Right lobe of liver (tissue), 6 donors: ENCODE data around the gene ALDH1L2. TPM values are rescaled to one million over a fixed set of nuclear protein-coding genes. Genes with fewer than 3 reads are reported as not detected.

Source experiments
- ATAC-seq, 4 donors: fragments of 200-7000 bp; cut with Tn5 transposase; one replicate each; pipeline ENCODE4 v1.9.1; 2020; ENCODE audit warnings: mild to moderate bottlenecking in 4 of 4, moderate library complexity in 4 of 4
- DNase-seq, 3 donors: peaks; one replicate each; pipeline ENCODE4 v3.0.0-alpha.2; 2020
- H3K27ac ChIP-seq, 3 donors: fragments of 200-600 bp; one replicate each; pipeline ENCODE4 v1.8.0; 2022
- H3K27me3 ChIP-seq, 2 donors: fragments of 200-600 bp; one replicate each; pipeline ENCODE4 v1.8.0; 2022
- H3K36me3 ChIP-seq, 4 donors: fragments of 200-600 bp; sonication (generic) in 1 of 4; one replicate each; pipeline versions ENCODE4 v1.5.1 to v1.8.0; 2017 to 2022; ENCODE audit warnings: control low read depth in 1 of 4
- H3K4me1 ChIP-seq, 4 donors: fragments of 200-600 bp; sonication (generic) in 1 of 4; one replicate each; pipeline versions ENCODE4 v1.5.1 to v1.8.0; 2017 to 2022; ENCODE audit warnings: control low read depth in 1 of 4
- H3K4me3 ChIP-seq, 3 donors: fragments of 200-600 bp; one replicate each; pipeline ENCODE4 v1.8.0; 2022
- H3K9me3 ChIP-seq, 4 donors: fragments of 200-600 bp; sonication (generic) in 1 of 4; one replicate each; pipeline versions ENCODE4 v1.5.1 to v1.8.0; 2017 to 2022; ENCODE audit warnings: control low read depth in 1 of 4
- POLR2A ChIP-seq: fragments of 450-650 bp; IDR thresholded peaks from one replicate; pipeline ENCODE4 v1.6.1; 2017; ENCODE audit warnings: antibody characterized with exemption, mild to moderate bottlenecking
- WGBS: methylation state at CpG from one replicate; pipeline ENCODE4 v1.1.6; 2018; ENCODE audit warnings: low coverage, low lambda C conversion rate; ENCODE audit not compliant: insufficient coverage; ENCODE audit errors: missing lambda C conversion rate; 5-methylcytosine and 5-hydroxymethylcytosine counted together
- intact Hi-C, 2 donors: fragments of 100-400 bp; cut with DNase I; formaldehyde crosslinking; loops; one replicate each; pipeline versions ENCODE4 v1.11.2 to v1.14.1; 2022
- total RNA-seq, 6 experiments: library from RNA; depleted of rRNA in 2 of 6; stranded (reverse); fragments of >200 nt in 2 of 6; fragmentation: NEBNext Ultra II Directional in 3 of 6; extraction: Animal tissue kit (Norgen Biotek cat#: 25700) in 3 of 6; gene quantifications; one replicate each; pipeline versions ENCODE4 v1.1.0 to v1.2.4, GENCODE V29; 2016 to 2023
- TF ChIP-seq, protein P1 (sequence below), 4 donors: fragments of 200-600 bp in 3 of 4; fragments of 450-650 bp in 1 of 4; IDR thresholded peaks; one replicate each; pipeline versions ENCODE4 v1.5.1 to v1.8.0; 2016 to 2022; ENCODE audit warnings: antibody characterized with exemption in 4 of 4, mild to moderate bottlenecking in 2 of 4
- donor health status: DM: no; HTN: yes; CAD: no.
- donor health status: DM: no; HTN: no; CAD: no.
- donor health status: DM: no; HTN: no; CAD: no.
- donor health status: DM: no; HTN: yes; CAD: no.
- donor health status: DM: no; HTN: yes; CAD: no.

ALDH1L2 gene
- total RNA-seq, 6 experiments from 2014 or later, result 0.15 to 0.90 (median 0.28) TPM

DNA sequence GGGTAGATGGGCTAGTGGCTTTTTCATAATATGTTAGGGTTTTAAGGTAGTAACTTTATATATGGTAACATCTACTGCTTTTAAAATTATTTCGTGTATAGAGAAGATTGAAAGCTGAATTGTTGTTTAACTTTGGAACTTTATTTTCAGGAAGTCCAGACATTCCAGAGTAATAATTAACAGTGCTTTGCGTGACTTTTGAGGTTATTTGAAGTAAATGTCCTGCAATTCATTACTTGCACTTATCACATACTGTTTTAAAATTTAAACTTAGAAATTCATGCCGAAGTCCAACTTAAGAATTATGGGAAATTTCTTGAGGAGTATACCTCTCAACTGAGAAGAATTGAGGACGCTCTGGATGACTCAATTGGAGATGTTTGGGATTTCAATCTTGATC lies 26.6 kb upstream of the ALDH1L2 start:
- Histone ChIP-seq H3K27ac (peak overlapping the region in 1 of 3 donors; percentile 9), H3K4me1 (peaks cover 0 to 30% (median 3%) of the 10 kb centered on the region in 4 donors), H3K9me3 (no peaks in the 10 kb centered on the region), H3K36me3 (peaks cover 0 to 15% (median 5%) of the 10 kb centered on the region in 4 donors), H3K4me3 (no peak overlapping the region), H3K27me3 (no peaks in the 10 kb centered on the region)
- intact Hi-C loops, result no loop called here
- DNase-seq (no peak), ATAC-seq (no peak)
- 26% methylated on average over 4 of the region's 4 CpGs for WGBS
- TF ChIP-seq, protein P1, sequence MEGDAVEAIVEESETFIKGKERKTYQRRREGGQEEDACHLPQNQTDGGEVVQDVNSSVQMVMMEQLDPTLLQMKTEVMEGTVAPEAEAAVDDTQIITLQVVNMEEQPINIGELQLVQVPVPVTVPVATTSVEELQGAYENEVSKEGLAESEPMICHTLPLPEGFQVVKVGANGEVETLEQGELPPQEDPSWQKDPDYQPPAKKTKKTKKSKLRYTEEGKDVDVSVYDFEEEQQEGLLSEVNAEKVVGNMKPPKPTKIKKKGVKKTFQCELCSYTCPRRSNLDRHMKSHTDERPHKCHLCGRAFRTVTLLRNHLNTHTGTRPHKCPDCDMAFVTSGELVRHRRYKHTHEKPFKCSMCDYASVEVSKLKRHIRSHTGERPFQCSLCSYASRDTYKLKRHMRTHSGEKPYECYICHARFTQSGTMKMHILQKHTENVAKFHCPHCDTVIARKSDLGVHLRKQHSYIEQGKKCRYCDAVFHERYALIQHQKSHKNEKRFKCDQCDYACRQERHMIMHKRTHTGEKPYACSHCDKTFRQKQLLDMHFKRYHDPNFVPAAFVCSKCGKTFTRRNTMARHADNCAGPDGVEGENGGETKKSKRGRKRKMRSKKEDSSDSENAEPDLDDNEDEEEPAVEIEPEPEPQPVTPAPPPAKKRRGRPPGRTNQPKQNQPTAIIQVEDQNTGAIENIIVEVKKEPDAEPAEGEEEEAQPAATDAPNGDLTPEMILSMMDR (IDR thresholded peaks at IDR 0.05), result no peak
- no peak for TF ChIP-seq POLR2A

DNA sequence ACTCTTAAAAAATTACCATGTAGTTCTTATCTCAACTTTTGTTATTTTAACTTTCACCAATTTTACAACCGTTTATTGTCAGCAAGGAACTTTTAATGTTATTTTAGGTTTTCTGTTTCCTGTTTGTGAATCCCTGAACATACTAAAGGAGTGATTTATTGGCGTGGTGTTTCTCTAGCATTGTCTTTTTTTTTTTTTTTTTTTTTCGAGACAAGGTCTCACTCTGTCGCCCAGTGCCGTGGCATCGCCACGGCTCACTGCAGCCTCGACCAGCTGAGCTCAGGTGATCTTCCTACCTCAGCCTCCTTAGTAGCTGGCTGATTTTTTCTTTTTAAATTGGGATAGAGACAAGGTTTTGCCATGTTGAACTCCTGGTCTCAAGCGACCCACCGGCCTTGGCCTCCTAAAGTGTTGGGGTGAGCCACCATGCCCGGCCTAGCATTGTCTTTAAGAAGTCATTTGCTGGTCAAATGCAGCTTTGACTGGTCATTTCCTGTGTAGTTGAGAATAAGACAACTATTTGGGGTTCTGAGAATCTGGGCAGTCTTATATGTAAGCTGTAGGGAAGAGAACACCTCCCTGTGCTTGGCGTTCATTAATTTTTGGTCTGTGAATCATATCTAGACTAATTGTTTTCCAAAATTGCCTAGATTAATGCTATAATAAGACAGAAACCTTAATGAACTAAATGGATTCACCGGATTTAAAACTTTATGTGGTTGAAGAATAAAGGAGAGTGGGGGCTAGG lies 25.4 kb upstream of the ALDH1L2 start:
- H3K27me3 ChIP-seq, result no peaks in the 10 kb centered on the region
- intact Hi-C loops, result no loop called here
- WGBS, result 40% methylated on average over 13 of the region's 13 CpGs
- DNase-seq, result no peak
- H3K27ac ChIP-seq, result peak overlapping the region in 2 of 3 donors; percentile 9 to 95
- TF ChIP-seq, protein P1 (IDR thresholded peaks at IDR 0.05), result no peak
- no peak for TF ChIP-seq POLR2A
- H3K36me3 ChIP-seq, result peaks cover 0 to 5% (median 3%) of the 10 kb centered on the region in 4 donors
- H3K9me3 ChIP-seq, result no peaks in the 10 kb centered on the region
- ATAC-seq, result no peak
- H3K4me3 ChIP-seq, result peak overlapping the region in 2 of 3 donors; percentile 91
- peaks cover 0 to 30% (median 3%) of the 10 kb centered on the region in 4 donors for H3K4me1 ChIP-seq

DNA sequence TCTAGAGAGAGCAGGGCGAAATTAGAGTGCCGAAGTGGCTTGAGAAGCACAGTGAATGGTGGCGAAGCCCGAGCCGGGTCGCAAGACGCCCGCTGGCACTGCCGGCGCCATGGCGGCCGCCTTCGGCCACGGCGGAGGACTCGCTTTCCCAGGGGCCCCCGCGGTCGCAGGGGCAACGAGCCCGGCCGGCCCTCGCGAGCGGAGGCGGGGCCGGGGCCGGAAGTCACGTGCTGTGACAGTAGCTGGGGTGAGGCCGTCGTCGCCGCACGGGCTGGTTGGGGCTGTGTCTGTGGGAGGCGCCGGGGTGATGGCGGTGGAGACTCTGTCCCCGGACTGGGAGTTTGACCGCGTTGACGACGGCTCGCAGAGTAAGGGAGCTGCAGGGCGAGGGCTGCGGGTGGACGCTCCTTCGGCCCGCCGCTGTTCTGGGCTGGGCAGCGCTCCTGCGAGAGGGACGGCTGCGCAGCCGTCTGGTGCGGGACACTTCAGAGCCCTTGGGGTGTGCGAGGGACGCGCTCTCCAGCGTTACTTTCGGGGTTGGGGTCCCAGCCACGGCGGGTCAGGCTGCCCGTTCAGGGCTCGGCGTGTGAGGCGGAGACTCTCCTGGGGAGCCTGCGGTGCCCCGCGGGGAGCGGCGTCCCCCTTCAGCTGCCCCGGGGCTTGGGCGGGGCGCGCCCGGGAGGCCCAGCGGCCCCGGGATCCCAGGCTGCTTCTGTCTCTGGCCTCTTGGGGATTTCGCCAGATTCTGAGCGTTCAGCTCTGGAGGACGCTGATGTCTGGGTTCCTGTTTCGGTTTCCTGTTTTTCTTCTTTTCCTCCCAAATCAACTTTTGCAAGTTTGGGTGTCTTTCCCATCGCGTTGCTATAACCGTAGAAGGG lies 23.5 kb upstream of the ALDH1L2 start, which contains the start of gene WASHC4:
WASHC4 (plus strand) TSS at position 238 of the 878 bp plus-strand sequence; CDS start at position 308, 70 bp downstream.
- H3K9me3 ChIP-seq, result no peaks in the 10 kb centered on the region
- peaks cover 0 to 5% (median 1%) of the 10 kb centered on the region in 4 donors for H3K36me3 ChIP-seq
- no peaks in the 10 kb centered on the region for H3K27me3 ChIP-seq
- TF ChIP-seq POLR2A, result peak; percentile 99
- TF ChIP-seq, protein P1 (IDR thresholded peaks at IDR 0.05), result no peak
- peaks cover 0 to 30% (median 3%) of the 10 kb centered on the region in 4 donors for H3K4me1 ChIP-seq
- intact Hi-C loops, result no loop called here
- H3K4me3 ChIP-seq, result peak within 1 kb of the TSS; percentile 60 to 91 (median 91)
- ATAC-seq (peak; percentile 94 to 99 (median 98)), DNase-seq (peak; percentile 98)
- WGBS, result 0% methylated on average over 22 of the region's 85 CpGs
- H3K27ac ChIP-seq, result peak within 1 kb of the TSS; percentile 90 to 96 (median 95)

DNA sequence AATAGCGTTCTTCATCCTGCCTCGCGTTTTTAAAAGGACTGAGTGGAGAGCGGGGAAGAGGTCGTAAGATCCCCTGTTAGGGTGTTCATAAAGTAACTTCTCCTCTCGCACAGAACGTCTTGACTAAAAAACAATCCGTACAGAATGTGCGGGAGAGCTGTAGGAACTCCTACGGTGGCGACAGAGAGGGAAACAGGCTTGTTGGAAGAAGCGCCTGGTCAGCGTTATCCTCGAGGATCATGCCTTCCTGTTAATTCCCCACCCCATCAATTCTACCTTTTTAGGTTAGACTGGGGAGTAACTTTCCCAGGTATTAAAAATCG lies 22.9 kb upstream of the ALDH1L2 start:
- TF ChIP-seq, protein P1 (IDR thresholded peaks at IDR 0.05), result no peak
- no peak for TF ChIP-seq POLR2A
- DNase-seq (no peak), ATAC-seq (peak; percentile 43 to 53 (median 48))
- Histone ChIP-seq H3K27me3 (no peaks in the 10 kb centered on the region), H3K27ac (peak overlapping the region; percentile 58 to 95 (median 90)), H3K9me3 (no peaks in the 10 kb centered on the region), H3K36me3 (peaks cover 0 to 5% (median 1%) of the 10 kb centered on the region in 4 donors), H3K4me3 (peak overlapping the region; percentile 60 to 91 (median 91)), H3K4me1 (peaks cover 0 to 30% (median 3%) of the 10 kb centered on the region in 4 donors)
- intact Hi-C loops, result no loop called here
- 3% methylated on average over 15 of the region's 15 CpGs for WGBS
